Measurements from ENCODE around the gene LRRC74A. TPM values are rescaled to one million over a fixed set of nuclear protein-coding genes. Genes with fewer than 3 reads are reported as not detected.

Gene LRRC74A
- total RNA-seq, 2 experiments from 2014 or later = not detected

DNA sequence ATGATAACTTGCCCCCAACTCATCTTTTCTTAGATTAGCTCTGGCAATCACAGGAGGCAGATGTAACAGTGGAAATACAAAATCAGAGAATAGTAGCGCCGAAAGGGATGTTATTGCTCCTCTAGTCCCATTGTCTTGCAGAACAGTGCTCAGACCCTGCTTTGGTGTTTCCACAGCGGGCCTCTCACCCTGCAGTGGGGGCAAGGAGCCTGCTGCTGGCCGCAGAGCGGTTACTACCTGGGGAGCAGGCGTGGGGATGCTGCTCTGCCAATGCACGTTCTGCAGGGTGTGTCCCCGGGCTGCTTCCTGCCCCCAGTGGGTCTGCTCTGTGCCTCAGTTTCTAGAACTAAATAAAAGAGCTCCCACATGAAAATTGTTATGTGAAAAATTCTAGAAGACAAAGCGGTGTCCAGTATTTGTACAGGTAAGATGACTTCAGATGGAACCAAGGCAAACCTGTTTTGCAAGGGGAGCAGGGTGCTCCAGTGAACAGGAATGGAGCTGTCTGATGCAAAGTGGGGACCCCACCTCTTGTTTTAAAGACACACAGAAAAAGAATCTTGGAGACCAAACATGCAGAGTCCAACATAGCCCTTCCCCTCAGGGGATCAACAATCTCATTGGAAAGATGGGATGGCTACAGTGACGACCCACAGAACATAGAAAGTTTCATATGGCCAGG, 35.5 kb downstream of the LRRC74A start:
- H3K9me3 Mint-ChIP-seq = no peaks in the 10 kb centered on the region
- no peak overlapping the region for H3K27ac Mint-ChIP-seq
- H3K36me3 Mint-ChIP-seq = no peaks in the 10 kb centered on the region

DNA sequence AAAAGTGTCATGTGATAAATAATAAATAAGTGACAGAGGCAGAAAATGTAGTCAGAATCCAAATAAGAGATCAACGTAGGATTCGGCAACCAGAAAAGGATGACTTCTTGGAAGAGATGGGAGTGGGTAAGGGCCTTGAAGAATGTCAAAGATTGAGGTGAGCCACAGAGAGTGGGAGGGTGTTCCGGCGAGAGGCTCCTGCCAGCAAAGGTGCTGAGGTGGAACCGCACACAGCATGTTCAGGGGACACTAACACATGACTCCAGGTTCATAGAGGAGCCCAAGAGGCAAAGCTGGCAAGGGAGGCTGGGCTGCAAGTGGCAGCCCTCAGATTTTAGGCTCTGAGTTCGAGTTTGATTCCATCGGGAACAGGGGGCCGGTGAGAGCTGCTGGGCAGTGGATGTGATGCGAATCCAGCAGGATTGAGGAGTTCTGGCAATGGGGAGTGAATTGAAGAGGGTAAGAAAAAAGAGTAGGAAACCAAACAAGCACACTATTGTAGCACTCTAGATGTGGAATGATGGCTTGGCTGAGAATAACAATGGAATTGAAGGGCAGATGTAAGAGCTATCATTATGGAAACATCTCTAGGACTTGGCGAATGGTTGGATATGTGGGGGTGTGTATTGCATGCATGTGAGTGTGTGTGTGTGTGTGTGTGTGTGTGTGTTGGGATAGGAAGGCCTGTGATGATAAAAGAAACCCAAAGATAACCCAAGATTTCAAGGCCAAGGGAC, 36.5 kb downstream of the LRRC74A start:
- H3K27ac Mint-ChIP-seq = no peak overlapping the region
- H3K4me3 Mint-ChIP-seq = no peak overlapping the region
- DNase-seq = no peak

More for the DNA sequence above, 35.5 kb downstream of the LRRC74A start:
- no peak for DNase-seq
- Mint-ChIP-seq H3K4me1 (peaks cover 8% of the 10 kb centered on the region), H3K27me3 (no peaks in the 10 kb centered on the region), H3K4me3 (no peak overlapping the region)

DNA sequence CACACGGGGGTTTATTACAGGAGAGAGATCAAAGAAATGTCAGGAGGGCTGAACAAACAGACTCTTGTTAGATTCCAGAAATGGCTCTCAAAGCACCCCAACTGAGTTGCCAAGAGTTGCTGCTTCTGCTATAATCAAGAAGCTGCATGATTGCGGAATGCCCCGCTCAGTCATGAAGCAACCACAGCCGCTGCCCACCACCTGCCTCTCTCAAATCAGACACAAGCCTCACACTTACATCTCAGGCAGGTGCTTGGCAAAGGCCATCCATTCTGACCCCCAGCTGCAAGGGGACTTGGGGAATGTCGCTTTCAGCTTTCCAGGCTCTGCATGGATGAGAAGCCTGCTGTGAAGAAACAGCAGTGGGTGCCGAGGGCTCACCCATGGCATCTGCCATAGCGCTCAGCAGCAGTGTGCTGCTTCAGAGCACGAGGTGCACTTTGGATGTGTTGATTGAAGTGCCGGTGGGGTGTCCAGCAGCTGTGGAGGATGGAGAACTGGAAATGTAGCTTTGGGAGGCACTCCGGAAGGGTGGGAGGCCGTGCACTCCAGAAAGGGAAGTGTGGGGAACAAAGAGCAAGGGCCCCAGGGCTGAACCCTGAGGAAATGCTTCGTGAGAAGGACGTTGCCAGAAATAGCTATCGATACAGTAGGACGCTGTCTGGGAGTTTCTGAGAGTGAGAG, 37.7 kb downstream of the LRRC74A start:
- H3K9me3 Mint-ChIP-seq = no peaks in the 10 kb centered on the region
- no peaks in the 10 kb centered on the region for H3K27me3 Mint-ChIP-seq
- H3K27ac Mint-ChIP-seq = no peak overlapping the region
- no peak for DNase-seq
- H3K4me3 Mint-ChIP-seq = no peak overlapping the region
- H3K36me3 Mint-ChIP-seq = no peaks in the 10 kb centered on the region
- H3K4me1 Mint-ChIP-seq = peaks cover 19% of the 10 kb centered on the region

More for the DNA sequence above, 36.5 kb downstream of the LRRC74A start:
- Mint-ChIP-seq H3K27me3 (no peaks in the 10 kb centered on the region), H3K36me3 (no peaks in the 10 kb centered on the region), H3K9me3 (no peaks in the 10 kb centered on the region), H3K4me1 (peaks cover 10% of the 10 kb centered on the region)

DNA sequence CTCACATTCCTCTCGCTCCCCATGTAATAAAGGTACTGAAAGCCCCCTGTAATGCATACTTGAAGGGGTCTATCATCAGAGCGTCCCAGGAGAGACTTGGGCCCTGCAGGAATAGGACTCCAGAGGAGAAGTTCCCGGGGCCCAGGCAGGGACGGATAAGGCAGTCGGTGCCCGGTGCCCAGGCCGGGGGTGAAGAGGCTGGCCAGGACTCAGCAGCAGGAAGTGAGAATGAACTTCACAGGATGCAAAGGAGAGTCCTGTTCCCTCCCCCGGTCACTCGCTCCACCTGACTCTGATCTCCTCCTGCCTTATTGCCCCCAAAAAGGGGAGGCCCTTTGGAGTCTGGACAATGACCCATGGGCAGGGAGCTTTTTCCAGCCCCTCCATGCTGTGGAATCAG, 40.2 kb downstream of the LRRC74A start:
- H3K4me1 Mint-ChIP-seq = peaks cover 19% of the 10 kb centered on the region
- H3K4me3 Mint-ChIP-seq = no peak overlapping the region
- no peaks in the 10 kb centered on the region for H3K36me3 Mint-ChIP-seq
- DNase-seq = no peak
- H3K9me3 Mint-ChIP-seq = no peaks in the 10 kb centered on the region
- no peak overlapping the region for H3K27ac Mint-ChIP-seq
- H3K27me3 Mint-ChIP-seq = no peaks in the 10 kb centered on the region

DNA sequence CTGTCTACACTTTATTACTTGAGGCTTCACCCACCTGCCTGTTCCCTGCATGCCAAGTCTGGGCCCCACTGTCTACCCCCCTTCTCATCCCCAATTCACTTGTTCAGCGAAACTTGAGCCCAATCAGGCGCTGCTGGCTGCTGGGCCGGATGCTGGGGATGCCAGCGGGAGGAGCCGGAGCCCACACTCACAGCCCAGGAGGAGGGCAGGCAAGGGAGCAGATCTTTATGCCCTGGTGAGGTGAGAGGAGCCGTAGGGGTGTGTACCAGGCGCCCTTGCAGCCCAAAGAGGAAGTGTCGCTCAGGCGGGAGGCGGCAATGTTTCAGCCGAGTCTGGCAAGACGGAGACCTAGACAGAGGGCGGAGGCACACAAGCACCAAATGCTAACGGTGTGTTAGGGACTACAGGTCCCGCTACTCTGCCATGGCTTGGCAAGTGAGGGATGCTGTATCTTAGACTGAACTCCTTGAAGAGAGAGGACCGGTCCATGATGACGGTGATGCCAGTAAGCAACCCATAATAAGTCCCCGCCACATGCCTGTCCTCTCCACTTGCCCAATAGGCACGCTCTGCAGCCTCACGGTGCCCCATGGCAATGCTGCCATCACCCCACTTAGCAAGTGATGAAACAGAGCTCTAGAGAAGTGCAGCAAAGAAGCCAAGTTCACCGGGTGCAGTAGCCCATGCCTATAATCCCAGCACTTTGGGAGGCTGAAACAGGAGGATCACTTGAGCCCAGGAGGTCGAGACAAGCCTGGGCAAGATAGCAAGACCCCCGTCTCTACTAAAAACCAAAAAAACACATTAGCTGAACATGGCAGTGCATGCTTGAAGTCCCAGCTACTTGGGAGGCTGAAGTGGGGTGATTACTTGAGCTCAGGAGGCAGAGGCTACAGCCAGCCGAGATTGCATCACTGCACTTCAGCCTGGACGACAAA, 41.6 kb downstream of the LRRC74A start:
- H3K27me3 Mint-ChIP-seq = no peaks in the 10 kb centered on the region
- no peaks in the 10 kb centered on the region for H3K9me3 Mint-ChIP-seq
- peaks cover 19% of the 10 kb centered on the region for H3K4me1 Mint-ChIP-seq
- no peak overlapping the region for H3K27ac Mint-ChIP-seq
- no peaks in the 10 kb centered on the region for H3K36me3 Mint-ChIP-seq
- peak; percentile 24 for DNase-seq
- no peak overlapping the region for H3K4me3 Mint-ChIP-seq

DNA sequence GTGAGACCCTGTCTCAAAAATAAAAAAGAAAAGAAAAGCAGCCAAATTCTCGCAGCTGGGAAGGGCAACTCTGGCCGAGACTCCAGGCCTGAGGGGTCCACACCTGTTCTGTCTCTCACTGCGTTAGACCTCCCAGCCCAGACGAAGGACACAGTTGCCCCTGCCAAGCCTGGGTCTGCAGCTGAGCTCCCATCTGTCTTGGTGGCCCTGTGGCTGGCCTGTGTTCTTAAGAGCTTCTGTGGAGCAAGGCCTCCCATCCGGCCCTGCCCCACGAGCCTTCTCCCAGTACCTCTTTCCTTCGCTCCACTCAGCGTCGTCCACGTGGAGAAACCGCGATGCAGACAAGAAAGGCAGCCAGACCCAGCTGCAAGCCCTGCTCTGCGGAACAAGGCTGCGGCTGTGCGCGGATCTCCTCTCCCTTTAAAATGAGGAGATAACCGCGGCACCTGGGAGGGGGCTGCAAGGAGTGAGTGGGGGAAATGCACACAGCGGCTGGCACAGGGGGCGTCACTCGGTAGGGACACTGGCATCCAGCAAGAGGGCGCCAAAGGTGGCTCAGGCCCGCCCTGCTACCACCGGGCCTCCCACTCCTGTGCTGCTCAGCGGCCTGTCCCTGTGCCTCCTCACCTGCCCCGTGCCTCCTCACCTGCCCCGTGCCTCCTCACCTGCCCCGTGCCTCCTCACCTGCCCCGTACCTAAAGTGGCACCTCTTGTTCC, 42.4 kb downstream of the LRRC74A start:
- Mint-ChIP-seq H3K4me1 (peaks cover 19% of the 10 kb centered on the region), H3K9me3 (no peaks in the 10 kb centered on the region), H3K27me3 (no peaks in the 10 kb centered on the region), H3K36me3 (no peaks in the 10 kb centered on the region), H3K27ac (no peak overlapping the region), H3K4me3 (no peak overlapping the region)
- no peak for DNase-seq

- no peak for DNase-seq
- H3K4me1 Mint-ChIP-seq = peaks cover 11% of the 10 kb centered on the region
- no peaks in the 10 kb centered on the region for H3K36me3 Mint-ChIP-seq
- peaks cover 2% of the 10 kb centered on the region for H3K9me3 Mint-ChIP-seq
- no peak overlapping the region for H3K27ac Mint-ChIP-seq
- no peak overlapping the region for H3K4me3 Mint-ChIP-seq
- no peaks in the 10 kb centered on the region for H3K27me3 Mint-ChIP-seq
Observed at GRCh38 chr14:76870166-76870565, 44.0 kb downstream of the LRRC74A start.

- Mint-ChIP-seq H3K27me3 (no peaks in the 10 kb centered on the region), H3K27ac (no peak overlapping the region), H3K4me1 (peaks cover 6% of the 10 kb centered on the region), H3K9me3 (peaks cover 3% of the 10 kb centered on the region), H3K4me3 (no peak overlapping the region), H3K36me3 (no peaks in the 10 kb centered on the region)
- DNase-seq = peak; percentile 61
Observed at GRCh38 chr14:76872796-76873432, 46.7 kb downstream of the LRRC74A start.

DNA sequence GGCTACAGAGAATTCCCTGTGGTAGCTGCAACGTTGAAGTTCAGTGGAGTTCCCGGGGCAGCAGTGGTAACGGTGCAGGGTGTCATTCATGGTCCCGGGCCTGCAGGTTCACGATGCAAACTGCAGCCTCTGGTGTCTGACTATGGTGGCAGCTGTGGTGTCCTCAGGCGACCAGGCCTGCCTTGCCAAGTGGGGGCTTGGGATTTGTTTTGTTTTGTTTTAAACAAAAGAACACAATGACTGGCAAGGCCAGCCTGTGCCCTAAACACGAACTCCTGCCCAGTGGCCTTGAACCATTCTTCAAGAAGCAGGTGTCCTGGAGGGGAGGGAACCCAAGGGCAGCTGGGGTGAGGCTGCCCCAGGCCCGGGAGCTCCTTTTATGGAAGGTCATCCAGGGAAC, 48.5 kb downstream of the LRRC74A start:
- peaks cover 3% of the 10 kb centered on the region for H3K9me3 Mint-ChIP-seq
- H3K4me1 Mint-ChIP-seq = no peaks in the 10 kb centered on the region
- no peak for DNase-seq
- no peak overlapping the region for H3K4me3 Mint-ChIP-seq
- no peaks in the 10 kb centered on the region for H3K27me3 Mint-ChIP-seq
- H3K27ac Mint-ChIP-seq = no peak overlapping the region
- no peaks in the 10 kb centered on the region for H3K36me3 Mint-ChIP-seq

DNA sequence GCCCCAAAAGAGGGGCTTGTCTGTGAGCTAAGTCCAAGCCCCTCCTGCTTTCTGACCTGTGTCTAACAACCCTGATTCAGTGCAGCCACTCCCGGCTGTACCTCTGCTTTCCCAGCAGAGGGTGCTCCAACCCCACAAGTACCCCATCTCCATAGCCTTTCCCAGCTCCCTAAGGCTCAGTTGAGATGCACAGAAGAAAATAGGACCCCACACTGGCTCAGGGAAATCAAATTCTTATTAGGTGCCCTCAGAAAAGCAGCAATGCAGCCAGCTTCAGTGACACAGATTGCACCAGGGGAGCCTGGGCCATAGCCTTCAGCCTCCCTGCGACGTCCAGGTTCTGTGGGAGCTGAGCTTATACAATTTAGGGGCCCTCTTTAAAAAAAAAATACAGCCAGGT, 49.9 kb downstream of the LRRC74A start:
- Mint-ChIP-seq H3K4me1 (no peaks in the 10 kb centered on the region), H3K4me3 (no peak overlapping the region), H3K9me3 (peaks cover 3% of the 10 kb centered on the region), H3K27me3 (no peaks in the 10 kb centered on the region), H3K36me3 (no peaks in the 10 kb centered on the region), H3K27ac (no peak overlapping the region)
- DNase-seq = peak; percentile 44

DNA sequence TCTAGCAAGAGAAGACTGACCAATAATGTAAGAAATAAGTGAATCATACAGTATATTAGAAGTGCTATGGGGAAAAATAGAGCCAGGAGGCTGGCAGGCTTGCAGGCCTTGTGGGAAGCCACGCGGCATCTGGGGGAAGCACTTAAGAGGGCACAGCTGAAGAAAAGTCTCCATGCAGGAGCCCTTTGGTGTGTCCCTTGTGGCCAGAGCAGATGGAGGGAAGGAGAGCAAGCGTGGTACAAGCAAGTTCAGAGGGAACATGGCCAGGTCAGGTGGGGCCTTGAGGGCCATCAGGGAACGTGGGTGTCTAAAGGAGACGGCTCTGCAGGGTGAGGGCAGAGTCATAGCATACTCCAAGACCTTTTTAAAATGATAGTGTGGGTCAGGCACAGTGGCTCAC, 51.7 kb downstream of the LRRC74A start:
- no peaks in the 10 kb centered on the region for H3K27me3 Mint-ChIP-seq
- H3K4me3 Mint-ChIP-seq = no peak overlapping the region

GRCh38 chr14:76880449-76880848, 54.2 kb downstream of the LRRC74A start:
- DNase-seq = no peak
- no peak overlapping the region for H3K27ac Mint-ChIP-seq
- H3K27me3 Mint-ChIP-seq = no peaks in the 10 kb centered on the region
- H3K4me1 Mint-ChIP-seq = peaks cover 3% of the 10 kb centered on the region
- no peaks in the 10 kb centered on the region for H3K9me3 Mint-ChIP-seq
- no peak overlapping the region for H3K4me3 Mint-ChIP-seq
- no peaks in the 10 kb centered on the region for H3K36me3 Mint-ChIP-seq

More for the DNA sequence above, 51.7 kb downstream of the LRRC74A start:
- Mint-ChIP-seq H3K9me3 (peaks cover 3% of the 10 kb centered on the region), H3K4me1 (no peaks in the 10 kb centered on the region), H3K36me3 (no peaks in the 10 kb centered on the region), H3K27ac (no peak overlapping the region)
- no peak for DNase-seq

DNA sequence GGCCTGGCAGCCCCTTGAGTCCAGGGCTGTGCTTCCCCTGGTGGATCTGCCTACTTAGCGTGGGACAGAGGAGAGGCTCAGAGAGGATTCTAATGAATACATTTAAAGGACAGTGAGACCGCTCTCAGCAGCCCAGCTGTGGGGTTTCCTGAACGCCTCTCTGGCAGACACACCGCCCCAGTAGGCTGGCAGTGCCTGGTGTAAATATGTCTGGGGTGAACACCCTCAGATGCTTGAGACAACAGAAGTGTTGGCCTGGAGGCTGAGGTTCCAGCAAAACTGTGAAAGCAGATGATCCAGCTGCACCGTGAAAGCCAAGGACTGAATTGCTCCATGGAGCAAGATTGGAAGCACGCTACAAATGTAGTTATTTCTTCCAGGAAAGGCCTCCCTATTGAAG, 55.1 kb downstream of the LRRC74A start:
- no peak overlapping the region for H3K27ac Mint-ChIP-seq
- no peaks in the 10 kb centered on the region for H3K27me3 Mint-ChIP-seq

GRCh38 chr14:76882651-76883050, 56.4 kb downstream of the LRRC74A start:
- H3K27ac Mint-ChIP-seq = no peak overlapping the region
- no peaks in the 10 kb centered on the region for H3K27me3 Mint-ChIP-seq
- no peak overlapping the region for H3K4me3 Mint-ChIP-seq
- H3K36me3 Mint-ChIP-seq = no peaks in the 10 kb centered on the region
- no peak for DNase-seq
- H3K9me3 Mint-ChIP-seq = no peaks in the 10 kb centered on the region
- peaks cover 3% of the 10 kb centered on the region for H3K4me1 Mint-ChIP-seq

More for the DNA sequence above, 55.1 kb downstream of the LRRC74A start:
- H3K36me3 Mint-ChIP-seq = no peaks in the 10 kb centered on the region
- no peak for DNase-seq
- no peak overlapping the region for H3K4me3 Mint-ChIP-seq
- peaks cover 3% of the 10 kb centered on the region for H3K4me1 Mint-ChIP-seq
- H3K9me3 Mint-ChIP-seq = no peaks in the 10 kb centered on the region
